Adipocyte (in vitro differentiated cells): Measurements from ENCODE around the gene DQX1.

Experiments
- DNase-seq: peaks from one replicate; pipeline ENCODE4 v3.0.0-alpha.2; 2015; ENCODE audit warnings: low read depth
- H3K27me3 ChIP-seq: replicated peaks from 2 replicates; pipeline ENCODE4 v1.7.0; 2013; ENCODE audit warnings: mild to moderate bottlenecking, low read length, moderate library complexity; ENCODE audit not compliant: control insufficient read depth, insufficient read depth
- H3K36me3 ChIP-seq: 2 replicates; pipeline ENCODE4 v1.7.0; 2013; ENCODE audit warnings: low read length, mild to moderate bottlenecking, moderate library complexity; ENCODE audit not compliant: control insufficient read depth, insufficient read depth, severe bottlenecking
- H3K4me1 ChIP-seq: 2 replicates; pipeline ENCODE4 v1.7.0; 2013; ENCODE audit warnings: mild to moderate bottlenecking, low read length, moderate library complexity; ENCODE audit not compliant: control insufficient read depth, insufficient read depth
- H3K4me3 ChIP-seq: 2 replicates; pipeline ENCODE4 v1.7.0; 2013; ENCODE audit warnings: mild to moderate bottlenecking, low read length, moderate library complexity
- H3K9ac ChIP-seq: 2 replicates; pipeline ENCODE4 v1.7.0; 2013; ENCODE audit warnings: mild to moderate bottlenecking, low read length, moderate library complexity
- H3K9me3 ChIP-seq: 2 replicates; pipeline ENCODE4 v1.7.0; 2013; ENCODE audit warnings: mild to moderate bottlenecking, low read length, moderate library complexity; ENCODE audit not compliant: control insufficient read depth

DQX1 gene

GRCh38 chr2:74513605-74514367 is 12.2 kb downstream of the DQX1 start:
- H3K4me3 ChIP-seq, result no peak overlapping the region
- no peak for DNase-seq
- H3K36me3 ChIP-seq, result no peaks in the 10 kb centered on the region
- H3K9me3 ChIP-seq, result no peaks in the 10 kb centered on the region
- H3K27me3 ChIP-seq, result peaks cover 77% of the 10 kb centered on the region
- no peaks in the 10 kb centered on the region for H3K4me1 ChIP-seq
- H3K9ac ChIP-seq, result no peak overlapping the region

DNA sequence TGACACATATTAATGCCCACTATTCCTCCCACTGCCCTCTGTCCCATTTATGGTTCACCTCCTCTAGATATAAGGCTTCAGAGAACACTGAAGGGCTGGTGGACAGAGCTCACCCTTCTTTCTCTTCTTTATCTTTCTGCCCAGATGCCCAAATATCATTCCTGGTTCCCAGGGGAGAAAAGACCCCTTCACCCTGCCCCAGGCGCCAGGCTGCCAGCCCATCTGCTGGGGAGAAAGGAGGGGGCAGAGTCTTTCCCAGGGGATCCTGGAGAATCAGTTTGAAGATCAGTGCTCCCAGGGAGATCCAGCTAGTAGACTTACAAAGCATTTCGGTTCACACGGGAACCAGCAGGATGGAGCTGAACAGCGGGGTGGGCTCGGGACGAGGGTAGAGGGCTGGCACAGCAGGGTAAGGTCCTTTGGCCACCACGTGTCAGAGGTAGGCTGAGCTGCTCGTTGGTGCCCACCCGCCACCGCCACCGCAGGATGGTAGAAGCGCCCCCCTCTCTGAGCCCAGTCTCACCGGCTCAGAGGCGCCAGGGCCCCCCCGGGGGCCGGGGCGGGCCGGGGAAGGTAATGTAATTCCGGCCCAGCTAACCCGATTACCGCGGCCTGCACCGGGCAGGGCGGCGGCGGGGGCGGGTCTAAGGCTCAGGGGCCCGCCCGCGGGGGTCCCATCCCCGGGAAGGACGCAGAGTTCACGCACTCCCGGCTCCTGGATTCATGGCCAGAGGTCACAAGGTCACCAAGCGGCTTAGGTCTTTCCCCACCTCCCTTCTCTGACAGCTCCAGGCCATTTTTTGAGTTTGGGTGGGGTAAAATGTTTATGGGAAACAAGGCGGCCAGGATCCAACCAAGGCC is 13.1 kb downstream of the DQX1 start:
- H3K9me3 ChIP-seq, result no peaks in the 10 kb centered on the region
- H3K4me1 ChIP-seq, result peaks cover 4% of the 10 kb centered on the region
- DNase-seq, result no peak
- no peak overlapping the region for H3K4me3 ChIP-seq
- no peaks in the 10 kb centered on the region for H3K36me3 ChIP-seq
- H3K27me3 ChIP-seq, result peaks cover 69% of the 10 kb centered on the region
- no peak overlapping the region for H3K9ac ChIP-seq

- peak; percentile 11 for DNase-seq
- H3K4me1 ChIP-seq, result peaks cover 12% of the 10 kb centered on the region
- no peaks in the 10 kb centered on the region for H3K36me3 ChIP-seq
- peaks cover 54% of the 10 kb centered on the region for H3K27me3 ChIP-seq
- H3K4me3 ChIP-seq, result no peak overlapping the region
- no peak overlapping the region for H3K9ac ChIP-seq
- H3K9me3 ChIP-seq, result no peaks in the 10 kb centered on the region
Measured at GRCh38 chr2:74511104-74511989, 14.7 kb downstream of the DQX1 start.

GRCh38 chr2:74510272-74510671 is 15.8 kb downstream of the DQX1 start:
- peaks cover 45% of the 10 kb centered on the region for H3K27me3 ChIP-seq
- DNase-seq, result no peak
- H3K4me3 ChIP-seq, result no peak overlapping the region
- no peak overlapping the region for H3K9ac ChIP-seq
- H3K4me1 ChIP-seq, result peaks cover 22% of the 10 kb centered on the region
- H3K36me3 ChIP-seq, result peaks cover 9% of the 10 kb centered on the region
- no peaks in the 10 kb centered on the region for H3K9me3 ChIP-seq

DNA sequence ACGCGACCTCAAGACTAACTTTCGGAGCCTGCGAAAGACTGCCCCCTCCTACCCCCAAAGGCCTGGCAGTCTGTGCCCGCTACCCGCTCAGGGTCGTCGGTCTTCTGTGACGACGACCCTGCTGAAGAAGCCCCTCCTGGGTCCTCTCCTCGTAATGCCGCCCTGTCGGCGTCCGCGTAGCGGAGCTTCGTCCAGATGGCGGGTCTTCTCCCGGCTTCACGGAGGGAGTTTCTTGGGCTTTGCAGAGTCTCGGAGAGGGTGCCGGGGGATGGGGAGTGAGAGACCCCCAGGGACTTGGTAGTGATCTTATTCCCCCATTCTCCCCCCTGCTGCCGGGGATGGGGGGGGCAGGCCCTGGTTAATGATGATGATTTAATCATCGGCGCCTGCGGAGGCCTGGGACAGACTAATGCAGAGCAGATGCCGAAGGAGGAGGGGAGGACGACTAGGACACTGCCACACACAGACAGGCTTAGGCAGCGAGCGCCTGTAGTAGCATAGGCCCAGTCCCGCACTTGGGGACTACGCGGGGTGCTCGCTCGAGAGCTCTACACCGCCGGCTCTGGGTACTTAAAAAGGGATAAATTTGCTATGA is 18.0 kb downstream of the DQX1 start:
- peaks cover 18% of the 10 kb centered on the region for H3K36me3 ChIP-seq
- peak; percentile 76 for DNase-seq
- H3K9ac ChIP-seq, result peak overlapping the region; percentile 99
- H3K4me3 ChIP-seq, result peak overlapping the region; percentile 96
- H3K27me3 ChIP-seq, result peaks cover 25% of the 10 kb centered on the region
- H3K9me3 ChIP-seq, result no peaks in the 10 kb centered on the region
- peaks cover 41% of the 10 kb centered on the region for H3K4me1 ChIP-seq

DNA sequence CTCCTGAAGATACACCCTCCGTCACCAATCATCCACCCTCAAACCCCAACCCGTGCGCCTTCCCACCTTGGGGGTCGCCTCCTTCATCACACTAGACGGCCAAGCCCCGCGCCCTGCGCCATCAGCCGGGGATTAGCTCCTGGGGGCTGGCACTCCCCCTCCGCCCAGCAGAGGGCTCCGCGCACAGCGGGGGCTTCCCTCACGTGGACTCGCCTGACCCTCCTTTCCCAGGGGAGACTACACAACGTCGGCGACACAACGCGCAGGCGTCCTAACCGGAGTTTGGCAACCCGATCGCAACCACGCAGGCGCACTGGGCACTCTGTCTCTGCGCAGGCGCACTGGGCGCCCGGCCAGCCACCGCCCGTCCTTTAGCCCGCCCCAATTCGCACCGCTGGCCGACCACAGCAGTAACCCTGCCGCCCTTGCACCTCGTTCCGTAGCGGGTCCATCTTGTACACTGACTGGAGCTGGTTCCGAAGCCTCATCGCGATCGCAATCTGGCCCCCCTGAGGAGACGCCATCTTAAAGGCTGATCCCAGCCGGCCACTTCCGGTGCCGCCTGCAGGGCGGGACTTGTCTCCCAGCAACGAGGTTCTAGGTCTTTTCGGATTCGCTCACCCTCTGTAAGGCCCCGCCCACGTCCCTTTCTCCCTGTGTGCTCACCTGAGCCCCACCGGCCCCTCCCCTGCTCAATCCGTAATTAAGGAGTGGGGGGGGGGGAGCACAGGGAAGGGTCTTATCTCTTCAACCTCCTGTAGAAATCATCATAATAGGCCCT is 18.7 kb downstream of the DQX1 start, which contains the start of gene PCGF1:
PCGF1 (minus strand) TSS at position 551 of the 781 bp plus-strand sequence; CDS start at position 524, 27 bp downstream.
- H3K9me3 ChIP-seq, result no peaks in the 10 kb centered on the region
- H3K36me3 ChIP-seq, result peaks cover 18% of the 10 kb centered on the region
- H3K27me3 ChIP-seq, result peaks cover 20% of the 10 kb centered on the region
- peak within 1 kb of the TSS; percentile 99 for H3K9ac ChIP-seq
- peaks cover 44% of the 10 kb centered on the region for H3K4me1 ChIP-seq
- H3K4me3 ChIP-seq, result peak within 1 kb of the TSS; percentile 96
- DNase-seq, result peak; percentile 99

DNA sequence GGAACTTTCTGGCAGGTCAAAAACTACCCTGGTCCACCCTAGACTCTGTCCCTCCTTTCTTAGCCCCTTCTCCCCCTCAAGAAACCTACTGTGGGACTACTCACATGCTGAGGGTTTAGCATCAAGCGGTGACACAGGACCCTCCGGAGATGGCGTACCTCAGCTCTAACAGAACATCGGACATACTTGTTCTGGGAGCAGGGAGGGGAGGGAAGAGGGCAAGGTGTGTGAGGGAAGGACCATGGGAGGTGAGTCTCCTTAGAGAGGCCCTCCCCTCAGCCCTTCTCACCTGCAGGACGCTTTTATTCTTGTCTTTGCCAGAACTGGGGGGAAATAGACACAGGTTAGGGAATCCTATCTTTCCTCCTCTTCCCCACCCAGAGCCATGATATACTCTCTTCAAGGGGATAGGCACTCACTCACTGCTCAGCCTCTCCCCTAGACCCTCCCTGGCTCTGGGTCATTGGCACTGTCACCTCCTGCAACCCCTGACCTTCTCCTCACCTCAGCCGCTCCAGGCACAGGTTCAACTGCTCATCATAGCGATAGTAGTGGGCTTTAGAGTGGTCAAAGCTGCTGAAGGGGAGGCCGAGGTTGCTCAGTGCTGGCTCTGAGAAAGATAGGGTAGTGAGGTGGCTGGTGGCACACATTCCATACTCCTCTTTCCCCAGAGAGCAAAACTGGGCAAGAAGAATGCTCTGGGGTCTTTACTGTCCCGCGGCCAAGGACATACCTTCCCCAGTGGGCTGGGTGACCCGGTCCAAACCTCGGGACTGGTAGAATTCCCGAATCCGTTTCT is 20.4 kb downstream of the DQX1 start:
- no peaks in the 10 kb centered on the region for H3K9me3 ChIP-seq
- H3K4me1 ChIP-seq, result peaks cover 44% of the 10 kb centered on the region
- peaks cover 4% of the 10 kb centered on the region for H3K27me3 ChIP-seq
- H3K36me3 ChIP-seq, result peaks cover 18% of the 10 kb centered on the region
- peak overlapping the region; percentile 94 for H3K9ac ChIP-seq
- DNase-seq, result no peak
- peak overlapping the region; percentile 96 for H3K4me3 ChIP-seq

- H3K4me3 ChIP-seq, result peak overlapping the region; percentile 96
- peaks cover 18% of the 10 kb centered on the region for H3K36me3 ChIP-seq
- H3K27me3 ChIP-seq, result no peaks in the 10 kb centered on the region
- peak; percentile 5 for DNase-seq
- H3K9me3 ChIP-seq, result no peaks in the 10 kb centered on the region
- H3K4me1 ChIP-seq, result peaks cover 44% of the 10 kb centered on the region
- H3K9ac ChIP-seq, result peak overlapping the region; percentile 94
Measured at GRCh38 chr2:74504591-74504990, 21.4 kb downstream of the DQX1 start.

- H3K9me3 ChIP-seq, result no peaks in the 10 kb centered on the region
- no peaks in the 10 kb centered on the region for H3K27me3 ChIP-seq
- DNase-seq, result peak; percentile 14
- H3K9ac ChIP-seq, result peak overlapping the region; percentile 94
- peak overlapping the region; percentile 96 for H3K4me3 ChIP-seq
- H3K36me3 ChIP-seq, result peaks cover 18% of the 10 kb centered on the region
- H3K4me1 ChIP-seq, result peaks cover 49% of the 10 kb centered on the region
Measured at GRCh38 chr2:74503506-74504475, 22.2 kb downstream of the DQX1 start.
